Trophoblast cell (in vitro differentiated cells and primary cell): ENCODE data around the gene ZNF32.
A peak's percentile ranks its signal among the peaks of the same experiment; 100 is the strongest.

Experiments used
- DNase-seq, 2 donors: peaks; one replicate each; pipeline ENCODE4 v3.0.0-alpha.2; 2016
- H2AFZ ChIP-seq: 2 replicates; pipeline ENCODE4 v1.6.1; 2013; ENCODE audit warnings: low read length, moderate library complexity, mild to moderate bottlenecking; ENCODE audit not compliant: insufficient read depth, poor library complexity
- H2AK5ac ChIP-seq: 2 replicates; pipeline ENCODE4 v1.6.1; 2013; ENCODE audit warnings: mild to moderate bottlenecking, low read length
- H2BK120ac ChIP-seq: 2 replicates; pipeline ENCODE4 v1.6.1; 2013; ENCODE audit warnings: low read length, mild to moderate bottlenecking, moderate library complexity; ENCODE audit not compliant: insufficient read depth, poor library complexity
- H2BK12ac ChIP-seq: 2 replicates; pipeline ENCODE4 v1.6.1; 2013; ENCODE audit warnings: mild to moderate bottlenecking, low read length, moderate library complexity
- H2BK5ac ChIP-seq: 2 replicates; pipeline ENCODE4 v1.6.1; 2013; ENCODE audit warnings: low read length, low read depth, moderate library complexity, mild to moderate bottlenecking; ENCODE audit not compliant: poor library complexity
- H3K14ac ChIP-seq: 2 replicates; pipeline ENCODE4 v1.6.1; 2013; ENCODE audit warnings: mild to moderate bottlenecking, low read length
- H3K18ac ChIP-seq: 2 replicates; pipeline ENCODE4 v1.6.1; 2013; ENCODE audit warnings: mild to moderate bottlenecking, low read length
- H3K23ac ChIP-seq: 2 replicates; pipeline ENCODE4 v1.6.1; 2013; ENCODE audit warnings: low read length
- H3K27ac ChIP-seq: 2 replicates; pipeline ENCODE4 v1.5.1; 2013; ENCODE audit warnings: low read depth, mild to moderate bottlenecking, inconsistent platforms, low read length, moderate library complexity
- H3K27me3 ChIP-seq: 2 replicates; pipeline ENCODE4 v1.6.1; 2013; ENCODE audit warnings: inconsistent platforms, mild to moderate bottlenecking, low read length, moderate library complexity; ENCODE audit not compliant: insufficient read depth
- H3K36me3 ChIP-seq, 2 experiments: 1 replicate in 1 of 2; 2 replicates in 1 of 2; pipeline ENCODE4 v1.6.1; 2013; ENCODE audit warnings: low read length in 2 of 2, mild to moderate bottlenecking in 2 of 2, moderate library complexity in 1 of 2; ENCODE audit not compliant: insufficient read depth in 2 of 2, control insufficient read depth in 1 of 2
- H3K4ac ChIP-seq: 2 replicates; pipeline ENCODE4 v1.6.1; 2013; ENCODE audit warnings: low read depth, mild to moderate bottlenecking, low read length, moderate library complexity
- H3K4me1 ChIP-seq, 2 experiments: 1 replicate in 1 of 2; 2 replicates in 1 of 2; pipeline ENCODE4 v1.6.1; 2013; ENCODE audit warnings: low read length in 2 of 2, mild to moderate bottlenecking in 2 of 2, moderate library complexity in 1 of 2; ENCODE audit not compliant: insufficient read depth in 2 of 2, control insufficient read depth in 1 of 2
- H3K4me2 ChIP-seq: 2 replicates; pipeline ENCODE4 v1.6.1; 2013; ENCODE audit warnings: inconsistent platforms, mild to moderate bottlenecking, low read length, moderate library complexity
- H3K4me3 ChIP-seq: 2 replicates; pipeline ENCODE4 v1.5.1; 2013; ENCODE audit warnings: mild to moderate bottlenecking, low read depth, low read length, inconsistent platforms
- H3K79me1 ChIP-seq: one replicate; pipeline ENCODE4 v1.6.1; 2013; ENCODE audit warnings: low read length
- H3K79me2 ChIP-seq: 2 replicates; pipeline ENCODE4 v1.6.1; 2013; ENCODE audit warnings: low read length, mild to moderate bottlenecking; ENCODE audit not compliant: control insufficient read depth, insufficient read depth, poor library complexity
- H3K9ac ChIP-seq: 2 replicates; pipeline ENCODE4 v1.6.1; 2013; ENCODE audit warnings: mild to moderate bottlenecking, low read length
- H3K9me3 ChIP-seq: 2 replicates; pipeline ENCODE4 v1.6.1; 2013; ENCODE audit warnings: low read depth, mild to moderate bottlenecking, control low read depth, inconsistent platforms, low read length; ENCODE audit not compliant: insufficient read depth
- H4K12ac ChIP-seq: 2 replicates; pipeline ENCODE4 v1.6.1; 2013; ENCODE audit warnings: low read depth, mild to moderate bottlenecking, low read length, moderate library complexity
- H4K8ac ChIP-seq: 2 replicates; pipeline ENCODE4 v1.6.1; 2013; ENCODE audit warnings: low read depth, mild to moderate bottlenecking, low read length, moderate library complexity
- H4K91ac ChIP-seq: one replicate; pipeline ENCODE4 v1.6.1; 2013; ENCODE audit warnings: low read depth, mild to moderate bottlenecking, low read length, moderate library complexity
- WGBS: extraction: QIAGEN DNeasy Blood & Tissue Kit; methylation state at CpG from one replicate; pipeline ENCODE4 v1.1.7; 2013; ENCODE audit warnings: missing lambda C conversion rate; ENCODE audit not compliant: insufficient read length, insufficient coverage; ENCODE audit errors: extremely low coverage; 5-methylcytosine and 5-hydroxymethylcytosine counted together

ZNF32 gene

GRCh38 chr10:43671659-43672531, 23.2 kb upstream of the ZNF32 start:
- no CpG with 5 or more reads among the region's 18 CpGs for WGBS
- Histone ChIP-seq H2AFZ (no peak overlapping the region), H4K12ac (no peak overlapping the region), H3K36me3 (no peaks in the 10 kb centered on the region), H3K79me1 (no peaks in the 10 kb centered on the region), H3K14ac (no peak overlapping the region), H3K4me2 (no peak overlapping the region), H2BK12ac (no peak overlapping the region), H4K91ac (no peak overlapping the region), H3K9ac (no peak overlapping the region), H3K4ac (no peak overlapping the region), H2BK5ac (no peak overlapping the region), H3K18ac (no peak overlapping the region), H3K23ac (no peak overlapping the region), H3K27me3 (no peaks in the 10 kb centered on the region), H2AK5ac (no peak overlapping the region), H2BK120ac (no peak overlapping the region), H3K4me1 (no peaks in the 10 kb centered on the region), H4K8ac (no peak overlapping the region), H3K9me3 (peaks cover 3% of the 10 kb centered on the region), H3K4me3 (no peak overlapping the region), H3K79me2 (no peaks in the 10 kb centered on the region), H3K27ac (no peak overlapping the region)
- DNase-seq = peak; percentile 53 to 94

- Histone ChIP-seq H3K79me1 (no peaks in the 10 kb centered on the region), H2AK5ac (no peak overlapping the region), H4K91ac (no peak overlapping the region), H3K79me2 (no peaks in the 10 kb centered on the region), H3K9ac (no peak overlapping the region), H3K4me3 (no peak overlapping the region), H3K18ac (no peak overlapping the region), H3K4me2 (no peak overlapping the region), H2AFZ (no peak overlapping the region), H3K27ac (no peak overlapping the region), H2BK120ac (no peak overlapping the region), H3K23ac (no peak overlapping the region), H3K27me3 (no peaks in the 10 kb centered on the region), H3K36me3 (no peaks in the 10 kb centered on the region), H3K14ac (no peak overlapping the region), H2BK5ac (no peak overlapping the region), H3K4me1 (no peaks in the 10 kb centered on the region), H3K9me3 (peaks cover 3% of the 10 kb centered on the region), H2BK12ac (no peak overlapping the region), H3K4ac (no peak overlapping the region), H4K8ac (no peak overlapping the region), H4K12ac (no peak overlapping the region)
- WGBS = no CpG with 5 or more reads among the region's 3 CpGs
- DNase-seq = no peak
These were observed 20.7 kb upstream of the ZNF32 start for GRCh38 chr10:43669386-43669785.

GRCh38 chr10:43667761-43668386, 19.2 kb upstream of the ZNF32 start:
- H3K27ac ChIP-seq = no peak overlapping the region
- no CpG with 5 or more reads among the region's 36 CpGs for WGBS
- no peak overlapping the region for H2BK120ac ChIP-seq
- H4K8ac ChIP-seq = no peak overlapping the region
- H3K23ac ChIP-seq = no peak overlapping the region
- no peaks in the 10 kb centered on the region for H3K4me1 ChIP-seq
- H3K79me2 ChIP-seq = no peaks in the 10 kb centered on the region
- H3K9ac ChIP-seq = no peak overlapping the region
- no peak overlapping the region for H2BK12ac ChIP-seq
- H4K12ac ChIP-seq = no peak overlapping the region
- DNase-seq = no peak
- no peak overlapping the region for H3K14ac ChIP-seq
- no peaks in the 10 kb centered on the region for H3K79me1 ChIP-seq
- H2BK5ac ChIP-seq = no peak overlapping the region
- H4K91ac ChIP-seq = no peak overlapping the region
- H2AK5ac ChIP-seq = no peak overlapping the region
- H3K4ac ChIP-seq = no peak overlapping the region
- H3K4me2 ChIP-seq = no peak overlapping the region
- no peaks in the 10 kb centered on the region for H3K36me3 ChIP-seq
- no peak overlapping the region for H2AFZ ChIP-seq
- H3K18ac ChIP-seq = no peak overlapping the region
- H3K9me3 ChIP-seq = peaks cover 3% of the 10 kb centered on the region
- H3K27me3 ChIP-seq = no peaks in the 10 kb centered on the region
- H3K4me3 ChIP-seq = no peak overlapping the region

DNA sequence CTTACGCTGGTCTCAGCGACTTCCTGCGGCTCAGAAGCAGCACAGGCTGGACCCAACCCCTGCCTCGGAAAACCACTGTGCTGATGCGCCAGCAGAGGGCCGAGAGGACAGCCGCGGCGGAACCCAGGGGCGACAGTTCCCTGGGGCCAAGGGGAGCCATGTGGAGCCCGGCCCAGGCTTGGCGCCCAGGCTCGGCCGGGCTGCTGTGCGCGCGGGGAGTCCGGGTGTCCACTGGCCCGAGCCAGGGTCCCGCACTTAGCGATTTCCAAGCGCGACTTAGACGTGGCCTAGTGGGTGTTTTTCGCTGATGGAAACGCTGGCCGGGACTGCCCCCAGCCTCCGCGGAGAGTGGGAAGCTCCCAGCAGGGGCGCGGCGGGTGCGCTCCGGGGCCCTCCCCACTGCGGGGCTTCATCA, 18.6 kb upstream of the ZNF32 start:
- H3K36me3 ChIP-seq = no peaks in the 10 kb centered on the region
- H3K27ac ChIP-seq = no peak overlapping the region
- H3K4me1 ChIP-seq = no peaks in the 10 kb centered on the region
- H3K9me3 ChIP-seq = peaks cover 3% of the 10 kb centered on the region
- H3K4ac ChIP-seq = no peak overlapping the region
- no peak overlapping the region for H4K8ac ChIP-seq
- H3K79me2 ChIP-seq = no peaks in the 10 kb centered on the region
- no peak overlapping the region for H3K9ac ChIP-seq
- H2BK12ac ChIP-seq = no peak overlapping the region
- DNase-seq = peak in 1 of 2 donors; percentile 12
- H4K12ac ChIP-seq = no peak overlapping the region
- no peak overlapping the region for H3K23ac ChIP-seq
- H2AFZ ChIP-seq = no peak overlapping the region
- no peaks in the 10 kb centered on the region for H3K79me1 ChIP-seq
- H4K91ac ChIP-seq = no peak overlapping the region
- H3K18ac ChIP-seq = no peak overlapping the region
- no peak overlapping the region for H3K4me3 ChIP-seq
- H3K14ac ChIP-seq = no peak overlapping the region
- H3K27me3 ChIP-seq = no peaks in the 10 kb centered on the region
- H2BK5ac ChIP-seq = no peak overlapping the region
- no peak overlapping the region for H2BK120ac ChIP-seq
- no CpG with 5 or more reads among the region's 35 CpGs for WGBS
- H3K4me2 ChIP-seq = no peak overlapping the region
- H2AK5ac ChIP-seq = no peak overlapping the region
